K562 (cell line): Measurements from ENCODE around the gene TMEM229B. TPM values are rescaled to one million over a fixed set of nuclear protein-coding genes. Genes with fewer than 3 reads are reported as not detected.

Experiments
- ATAC-seq: fragments of 200-7000 bp; cut with Tn5 transposase; 3 replicates; pipeline ENCODE4 v1.9.1; 2020; ENCODE audit warnings: moderate library complexity
- BruUV-seq: library from RNA; stranded (reverse); fragments of 400-500 nt; replicated peaks from 2 replicates; lab custom pipeline; 2021; lab: Mats Ljungman, UMichigan
- CTCF ChIA-PET: fragments of 300-600 bp; formaldehyde crosslinking; extraction: SDS; loops from one replicate; lab custom pipeline; 2021; ENCODE audit warnings: low intra/inter-chr PET ratio; lab: Yijun Ruan, JAX
- POLR2A ChIA-PET: fragments of 300-600, 350-650 bp; sonication (Branson Sonifier 250); formaldehyde crosslinking; extraction: SDS; loops from one replicate; lab custom pipeline; 2021; ENCODE audit warnings: antibody characterized with exemption, inconsistent platforms; lab: Yijun Ruan, JAX
- DNase-seq, 4 experiments: peaks; one replicate each; pipeline versions ENCODE4 v3.0.0 to v3.0.0-alpha.2; 2011 to 2018; ENCODE audit warnings: low spot score in 3 of 4, mixed read lengths in 3 of 4; ENCODE audit errors: extremely low read depth in 1 of 4
- FAIRE-seq: peaks from 2 replicates; lab custom pipeline; 2011; peaks lifted over from hg19 to GRCh38; lab: Jason Lieb, UNC
- H2AFZ ChIP-seq: 2 replicates; pipeline ENCODE4 v1.6.0; 2011; ENCODE audit warnings: low read depth, low read length, control low read depth, inconsistent platforms
- H3K27ac ChIP-seq: fragments of 200-600 bp; 3 replicates; pipeline ENCODE4 v1.8.0; 2011; ENCODE audit warnings: low read depth, mild to moderate bottlenecking, control low read depth, inconsistent platforms, low read length, moderate library complexity, mixed read lengths; ENCODE audit errors: extremely low read depth
- H3K27me3 ChIP-seq, 2 experiments: fragments of 300-600 bp in 1 of 2; 2 replicates in 1 of 2; 3 replicates in 1 of 2; pipeline versions ENCODE4 v1.6.0 to v1.8.0; 2011; ENCODE audit warnings: inconsistent platforms in 2 of 2, low read length in 2 of 2, mild to moderate bottlenecking in 1 of 2, mixed read lengths in 1 of 2, moderate library complexity in 1 of 2; ENCODE audit not compliant: control insufficient read depth in 2 of 2, insufficient read depth in 2 of 2
- H3K36me3 ChIP-seq: fragments of 300-600 bp; 3 replicates; pipeline ENCODE4 v1.8.0; 2011; ENCODE audit warnings: mild to moderate bottlenecking, low read length, inconsistent platforms; ENCODE audit not compliant: control insufficient read depth, insufficient read depth
- H3K4me1 ChIP-seq, 2 experiments: fragments of 200-600 bp in 1 of 2; replicated peaks in 1 of 2; 2 replicates in 1 of 2; 3 replicates in 1 of 2; pipeline versions ENCODE4 v1.5.1 to v1.8.0; 2011; ENCODE audit warnings: inconsistent platforms in 2 of 2, low read length in 2 of 2, mild to moderate bottlenecking in 1 of 2, mixed read lengths in 1 of 2, moderate library complexity in 1 of 2; ENCODE audit not compliant: control insufficient read depth in 2 of 2, insufficient read depth in 2 of 2
- H3K4me2 ChIP-seq: 2 replicates; pipeline ENCODE4 v1.6.1; 2011; ENCODE audit warnings: low read length, control low read depth, inconsistent platforms, mixed read lengths; ENCODE audit not compliant: insufficient read depth
- H3K4me3 ChIP-seq: fragments of 200-600 bp; sonication (generic), shearing (Covaris generic); 2 replicates; pipeline ENCODE4 v1.5.1; 2016; ENCODE audit warnings: control low read depth, inconsistent platforms
- H3K79me2 ChIP-seq: fragments of 200-600 bp; 3 replicates; pipeline ENCODE4 v1.8.0; 2011; ENCODE audit warnings: low read length, inconsistent platforms; ENCODE audit not compliant: control insufficient read depth, insufficient read depth
- H3K9ac ChIP-seq, 2 experiments: 2 replicates each; pipeline versions ENCODE4 v1.6.0 to v1.6.1; 2011; ENCODE audit warnings: low read depth in 2 of 2, low read length in 2 of 2, control low read depth in 1 of 2, inconsistent platforms in 1 of 2, mild to moderate bottlenecking in 1 of 2, mixed read lengths in 1 of 2; ENCODE audit not compliant: insufficient read depth in 1 of 2
- H3K9me1 ChIP-seq: one replicate; pipeline ENCODE4 v1.6.0; 2011; ENCODE audit warnings: inconsistent platforms, mild to moderate bottlenecking, low read length, moderate library complexity; ENCODE audit not compliant: control insufficient read depth, insufficient read depth
- H3K9me3 ChIP-seq: replicated peaks from 2 replicates; pipeline ENCODE4 v1.5.1; 2011; ENCODE audit warnings: low read depth, low read length, inconsistent platforms; ENCODE audit not compliant: control insufficient read depth, insufficient read depth
- H4K20me1 ChIP-seq: replicated peaks from 2 replicates; pipeline ENCODE4 v1.6.1; 2011; ENCODE audit warnings: low read length, inconsistent platforms, mixed read lengths; ENCODE audit not compliant: control insufficient read depth, insufficient read depth
- BHLHE40 ChIP-seq: IDR thresholded peaks from 2 replicates; pipeline ENCODE4 v1.6.1; 2011; ENCODE audit warnings: low read length, improper control_type of control experiment
- DIDO1 ChIP-seq: fragments of 450-650 bp; IDR thresholded peaks from 2 replicates; pipeline ENCODE4 v1.6.1; 2016; ENCODE audit warnings: low read depth, missing biosample characterization, missing genetic modification characterization
- EGR1 ChIP-seq: fragments of 450-650 bp; conservative IDR thresholded peaks from 2 replicates; pipeline ENCODE4 v1.6.1; 2017; ENCODE audit warnings: mild to moderate bottlenecking
- FIP1L1 ChIP-seq: fragments of 200-400 bp; formaldehyde crosslinking; IDR thresholded peaks from 2 replicates; pipeline ENCODE4 v1.6.1; 2018; ENCODE audit warnings: mild to moderate bottlenecking, low read depth, low read length; ENCODE audit not compliant: poor library complexity, severe bottlenecking
- FOXA3 ChIP-seq, 2 experiments: fragments of 450-650 bp in 1 of 2; sonication (generic) in 1 of 2; formaldehyde crosslinking; IDR thresholded peaks in 1 of 2; conservative IDR thresholded peaks in 1 of 2; 2 replicates each; pipeline versions ENCODE4 v1.4.0 to v1.8.0; 2020 to 2022; ENCODE audit warnings: mild to moderate bottlenecking in 2 of 2, missing genetic modification reagents in 1 of 2
- MIER1 ChIP-seq: fragments of 450-650 bp; IDR thresholded peaks from 2 replicates; pipeline ENCODE4 v1.6.1; 2016; ENCODE audit warnings: antibody characterized with exemption, mild to moderate bottlenecking, low read depth
- NCOR1 ChIP-seq: fragments of 450-650 bp; IDR thresholded peaks from 2 replicates; pipeline ENCODE4 v1.6.1; 2016; ENCODE audit warnings: mild to moderate bottlenecking, moderate library complexity
- PHB ChIP-seq: fragments of 250-450 bp; sonication (Bioruptor Pico); IDR thresholded peaks from 2 replicates; pipeline ENCODE4 v1.5.0; 2021
- SIRT6 ChIP-seq: IDR thresholded peaks from one replicate; pipeline ENCODE4 v1.6.1; 2012; ENCODE audit warnings: low read depth, mild to moderate bottlenecking, control low read depth, inconsistent platforms, low read length, moderate library complexity
- SNIP1 ChIP-seq: fragments of 450-650 bp; IDR thresholded peaks from 2 replicates; pipeline ENCODE4 v1.7.1; 2017; ENCODE audit warnings: low read depth, mild to moderate bottlenecking
- STAT5B ChIP-seq: fragments of 250-450 bp; sonication (Bioruptor Pico); IDR thresholded peaks from 2 replicates; pipeline ENCODE4 v1.8.0; 2021; ENCODE audit warnings: mild to moderate bottlenecking, inconsistent platforms
- TCFL5 ChIP-seq: fragments of 250-450 bp; sonication (Bioruptor Pico); conservative IDR thresholded peaks from 2 replicates; pipeline ENCODE4 v1.6.1; 2021; ENCODE audit warnings: mild to moderate bottlenecking, moderate library complexity, matching md5 sums
- ZNF707 ChIP-seq: fragments of 250-450 bp; sonication (Bioruptor Pico); conservative IDR thresholded peaks from 2 replicates; pipeline ENCODE4 v1.8.0; 2022; ENCODE audit warnings: inconsistent platforms, mild to moderate bottlenecking, moderate library complexity
- ZNF766 ChIP-seq: fragments of 200-800 bp; sonication (Bioruptor generic); conservative IDR thresholded peaks from 2 replicates; pipeline ENCODE4 v1.6.1; 2016; ENCODE audit warnings: missing genetic modification characterization, missing compliant biosample characterization
- ZNF780A ChIP-seq: fragments of 250-450 bp; sonication (Bioruptor Pico); IDR thresholded peaks from 2 replicates; pipeline ENCODE4 v1.5.0; 2021; ENCODE audit warnings: mild to moderate bottlenecking
- WGBS: fragments of 100-300 bp; shearing (Covaris generic); methylation state at CpG from one replicate; pipeline ENCODE4 v1.1.6; 2016; ENCODE audit warnings: low coverage, mixed read lengths; ENCODE audit not compliant: insufficient coverage; ENCODE audit errors: missing lambda C conversion rate; 5-methylcytosine and 5-hydroxymethylcytosine counted together
- in situ Hi-C: fragments of 300-500 bp; cut with MboI; formaldehyde crosslinking; loops from 4 replicates; pipeline ENCODE4 v1.15.0; 2018; ENCODE audit warnings: inconsistent platforms, mixed read lengths
- intact Hi-C: fragments of 100-400 bp; cut with micrococcal nuclease; formaldehyde crosslinking; loops from 2 replicates; pipeline ENCODE4 v1.14.2; 2022
- polyA plus RNA-seq, 8 experiments: library from polyadenylated mRNA; depleted of rRNA in 4 of 8; stranded (reverse) in 5 of 8; unstranded in 3 of 8; fragments of >200 nt; fragmentation: Nextera tagmentation in 2 of 8; fragmentation: Illumina TruSeq in 1 of 8; extraction: Ambion mirVana in 2 of 8; extraction: Trizol in 1 of 8; gene quantifications; 2 replicates each; pipeline versions ENCODE4 v1.2.1 to v1.2.3, GENCODE V29; 2011 to 2014; ENCODE audit warnings: inconsistent platforms in 1 of 8, missing spikeins in 1 of 8
- total RNA-seq, 7 experiments: library from RNA; depleted of rRNA in 6 of 7; stranded (reverse); fragments of >200 nt in 6 of 7; fragmentation: Illumina TruSeq in 2 of 7; extraction: Trizol in 2 of 7; gene quantifications; 2 replicates each; pipeline versions ENCODE4 v1.2.1 to v1.2.3, GENCODE V29; 2011 to 2021; ENCODE audit warnings: low replicate concordance in 1 of 7
- TF ChIP-seq, protein P1 (sequence below): IDR thresholded peaks from 2 replicates; pipeline ENCODE4 v1.6.1; 2011; ENCODE audit not compliant: insufficient read length; ENCODE audit errors: extremely low read depth
- TF ChIP-seq, protein P2 (sequence below): sonication (generic); formaldehyde crosslinking; IDR thresholded peaks from 2 replicates; pipeline ENCODE4 v1.8.1; 2022; ENCODE audit warnings: missing genetic modification reagents
- TF ChIP-seq, protein P3 (sequence below): sonication (generic); formaldehyde crosslinking; IDR thresholded peaks from 2 replicates; pipeline ENCODE4 v1.8.0; 2022; ENCODE audit warnings: mild to moderate bottlenecking, missing genetic modification reagents
- TF ChIP-seq, protein P4 (sequence below): fragments of 450-650 bp; IDR thresholded peaks from one replicate; pipeline ENCODE4 v1.6.1; 2018; ENCODE audit warnings: mild to moderate bottlenecking, moderate library complexity; ENCODE audit not compliant: partially characterized antibody

The TMEM229B gene
- total and polyA plus RNA-seq, 9 of the 15 experiments (the other 6 are each of a cell fraction or from before 2014, with no cell fraction given): not detected

DNA sequence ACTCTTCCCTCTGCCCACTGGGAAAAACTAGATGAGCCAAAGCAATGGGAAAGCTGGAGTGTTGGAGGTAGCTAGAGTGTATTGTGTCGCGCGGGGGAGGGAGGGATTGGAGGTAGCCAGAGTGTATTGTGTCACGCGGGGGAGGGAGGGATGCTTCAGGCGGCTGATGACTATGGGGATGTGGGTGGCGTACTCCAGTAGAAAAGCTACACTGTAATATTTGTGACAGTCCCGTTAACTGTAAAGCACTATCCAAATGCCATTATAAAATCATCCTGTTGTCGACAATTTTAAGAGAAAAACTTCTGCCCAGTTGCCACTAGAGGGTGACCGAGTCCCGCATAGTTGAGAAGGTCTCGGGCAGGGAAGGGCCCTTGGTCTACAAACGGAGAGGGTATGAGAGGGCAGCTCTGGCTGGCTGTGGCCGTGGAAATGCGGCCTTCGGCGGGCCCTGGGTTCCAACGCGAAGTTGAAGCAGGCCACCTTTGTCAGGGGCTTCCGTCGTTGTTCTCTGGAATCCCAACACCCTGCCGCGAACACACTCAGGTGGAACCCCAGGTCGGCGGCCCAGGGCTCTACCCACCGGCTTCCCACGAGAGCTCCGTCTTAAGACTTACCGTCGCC, 61.4 kb downstream of the TMEM229B start:
- no peak overlapping the region for H3K4me3 ChIP-seq
- peaks cover 14 to 30% of the 10 kb centered on the region in 2 experiments; a peak in 4 of 5 replicates for H3K4me1 ChIP-seq
- ChIA-PET POLR2A (interaction anchor here (0.6 to 2.3 kb wide), 9 partner anchors 9 to 269 kb away, joined by 3 to 5 read pairs (median 3); partner anchors contain the start of gene RDH11), CTCF (interaction anchor here (0.7 to 1.2 kb wide), 2 partner anchors 144 to 157 kb away, joined by 3 read pairs; no protein-coding TSS in a partner anchor)
- in situ Hi-C loops: loop anchor here (10.0 kb wide), 1 partner anchor 148 kb away; no protein-coding TSS in a partner anchor
- peak; percentile 75 for FAIRE-seq
- no peaks in the 10 kb centered on the region for H3K9me1 ChIP-seq
- peak overlapping the region in 1 of 2 experiments; percentile 40; a peak in 1 of 4 replicates for H3K9ac ChIP-seq
- peak; percentile 86 for ATAC-seq
- H3K27me3 ChIP-seq: no peaks in the 10 kb centered on the region; a peak in 1 of 5 replicates
- H3K9me3 ChIP-seq: no peaks in the 10 kb centered on the region
- peak; percentile 62 to 76 (median 66) for DNase-seq
- no peaks in the 10 kb centered on the region for H4K20me1 ChIP-seq
- H3K4me2 ChIP-seq: peak overlapping the region; percentile 38; the same call in 1 of the 2 replicates
- no peaks in the 10 kb centered on the region for H3K79me2 ChIP-seq
- intact Hi-C loops: loop anchor here (1.0 to 5.0 kb wide), 3 partner anchors 90 to 275 kb away; partner anchors contain the start of gene RDH12
- no peaks in the 10 kb centered on the region for H3K36me3 ChIP-seq
- no peak overlapping the region; the same call in 2 of the 3 replicates for H3K27ac ChIP-seq
- H2AFZ ChIP-seq: peak overlapping the region; percentile 51
- 40% methylated on average over 28 of the region's 30 CpGs for WGBS
- BruUV-seq: no TSS peak
- TF ChIP-seq, protein P1, sequence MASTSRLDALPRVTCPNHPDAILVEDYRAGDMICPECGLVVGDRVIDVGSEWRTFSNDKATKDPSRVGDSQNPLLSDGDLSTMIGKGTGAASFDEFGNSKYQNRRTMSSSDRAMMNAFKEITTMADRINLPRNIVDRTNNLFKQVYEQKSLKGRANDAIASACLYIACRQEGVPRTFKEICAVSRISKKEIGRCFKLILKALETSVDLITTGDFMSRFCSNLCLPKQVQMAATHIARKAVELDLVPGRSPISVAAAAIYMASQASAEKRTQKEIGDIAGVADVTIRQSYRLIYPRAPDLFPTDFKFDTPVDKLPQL: no peak
- TF ChIP-seq TCFL5 (CRISPR knock-in tag): no peak
- no peak for TF ChIP-seq ZNF766 (CRISPR knock-in tag)
- TF ChIP-seq, protein P2, sequence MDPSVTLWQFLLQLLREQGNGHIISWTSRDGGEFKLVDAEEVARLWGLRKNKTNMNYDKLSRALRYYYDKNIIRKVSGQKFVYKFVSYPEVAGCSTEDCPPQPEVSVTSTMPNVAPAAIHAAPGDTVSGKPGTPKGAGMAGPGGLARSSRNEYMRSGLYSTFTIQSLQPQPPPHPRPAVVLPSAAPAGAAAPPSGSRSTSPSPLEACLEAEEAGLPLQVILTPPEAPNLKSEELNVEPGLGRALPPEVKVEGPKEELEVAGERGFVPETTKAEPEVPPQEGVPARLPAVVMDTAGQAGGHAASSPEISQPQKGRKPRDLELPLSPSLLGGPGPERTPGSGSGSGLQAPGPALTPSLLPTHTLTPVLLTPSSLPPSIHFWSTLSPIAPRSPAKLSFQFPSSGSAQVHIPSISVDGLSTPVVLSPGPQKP: no peak
- TF ChIP-seq MIER1: no peak
- TF ChIP-seq ZNF780A (CRISPR knock-in tag): no peak
- TF ChIP-seq FIP1L1: no peak
- TF ChIP-seq FOXA3 (CRISPR knock-in tag; conservative IDR thresholded peaks at IDR 0.05 in 1 of 2, IDR thresholded peaks at IDR 0.05 in 1 of 2): no peak
- TF ChIP-seq, protein P3, sequence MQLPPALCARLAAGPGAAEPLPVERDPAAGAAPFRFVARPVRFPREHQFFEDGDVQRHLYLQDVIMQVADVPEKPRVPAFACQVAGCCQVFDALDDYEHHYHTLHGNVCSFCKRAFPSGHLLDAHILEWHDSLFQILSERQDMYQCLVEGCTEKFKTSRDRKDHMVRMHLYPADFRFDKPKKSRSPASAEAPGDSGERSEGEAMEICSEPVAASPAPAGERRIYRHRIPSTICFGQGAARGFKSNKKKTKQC: no peak
- no peak for TF ChIP-seq NCOR1
- no peak for TF ChIP-seq BHLHE40
- peak; percentile 63 for TF ChIP-seq EGR1
- TF ChIP-seq PHB (CRISPR knock-in tag): no peak
- no peak for TF ChIP-seq STAT5B (CRISPR knock-in tag)
- TF ChIP-seq SIRT6: no peak
- TF ChIP-seq DIDO1 (tag): no peak
- TF ChIP-seq SNIP1: no peak
- no peak for TF ChIP-seq ZNF707 (CRISPR knock-in tag)
- TF ChIP-seq, protein P4, sequence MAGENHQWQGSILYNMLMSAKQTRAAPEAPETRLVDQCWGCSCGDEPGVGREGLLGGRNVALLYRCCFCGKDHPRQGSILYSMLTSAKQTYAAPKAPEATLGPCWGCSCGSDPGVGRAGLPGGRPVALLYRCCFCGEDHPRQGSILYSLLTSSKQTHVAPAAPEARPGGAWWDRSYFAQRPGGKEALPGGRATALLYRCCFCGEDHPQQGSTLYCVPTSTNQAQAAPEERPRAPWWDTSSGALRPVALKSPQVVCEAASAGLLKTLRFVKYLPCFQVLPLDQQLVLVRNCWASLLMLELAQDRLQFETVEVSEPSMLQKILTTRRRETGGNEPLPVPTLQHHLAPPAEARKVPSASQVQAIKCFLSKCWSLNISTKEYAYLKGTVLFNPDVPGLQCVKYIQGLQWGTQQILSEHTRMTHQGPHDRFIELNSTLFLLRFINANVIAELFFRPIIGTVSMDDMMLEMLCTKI: no peak
